CD4-positive, alpha-beta T cell (primary cell): ENCODE results near the gene FOXQ1. TPM values are rescaled to one million over a fixed set of nuclear protein-coding genes. Genes with fewer than 3 reads are reported as not detected.
"Not testable (repeated sequence)": the region's sequence is repeated elsewhere in the genome, so short reads cannot be mapped to it uniquely, and the experiment has no call there.

Source experiments
- ATAC-seq: fragments of 200-7000 bp; cut with Tn5 transposase; one replicate; pipeline ENCODE4 v1.10.0; 2022; ENCODE audit warnings: mild to moderate bottlenecking; ENCODE audit not compliant: poor library complexity
- CTCF ChIA-PET: fragments of 350-600 bp; sonication (Branson Sonifier 250); formaldehyde crosslinking; loops from one replicate; lab custom pipeline; 2021; ENCODE audit warnings: antibody characterized with exemption, inconsistent platforms; lab: Charles Lee
- POLR2A ChIA-PET: fragments of 350-600 bp; sonication (Branson Sonifier 250); formaldehyde crosslinking; loops from one replicate; lab custom pipeline; 2021; ENCODE audit warnings: antibody characterized with exemption, inconsistent platforms; lab: Charles Lee
- DNase-seq, 14 experiments: peaks; one replicate each; pipeline ENCODE4 v3.0.0-alpha.2; 2013 to 2020; ENCODE audit warnings: mixed read lengths in 2 of 14
- H3K27ac ChIP-seq, 2 donors: one replicate each; pipeline versions ENCODE4 v1.5.1 to v1.7.0; 2013; ENCODE audit warnings: low read length in 2 of 2, low read depth in 1 of 2, mild to moderate bottlenecking in 1 of 2
- H3K27me3 ChIP-seq, 2 experiments: 1 replicate in 1 of 2; 2 replicates in 1 of 2; pipeline versions ENCODE4 v1.6.1 to v1.7.0; 2013; ENCODE audit warnings: low read length in 2 of 2, control low read depth in 1 of 2, mild to moderate bottlenecking in 1 of 2, moderate library complexity in 1 of 2; ENCODE audit not compliant: insufficient read depth in 2 of 2, control insufficient read depth in 1 of 2
- H3K36me3 ChIP-seq: one replicate; pipeline ENCODE4 v1.6.1; 2013; ENCODE audit warnings: low read length, control low read depth; ENCODE audit not compliant: insufficient read depth
- H3K4me1 ChIP-seq: one replicate; pipeline ENCODE4 v1.6.1; 2013; ENCODE audit warnings: low read length, control low read depth; ENCODE audit not compliant: insufficient read depth
- H3K4me3 ChIP-seq: one replicate; pipeline ENCODE4 v1.5.1; 2013; ENCODE audit warnings: mild to moderate bottlenecking, low read length, moderate library complexity
- H3K9me3 ChIP-seq, 2 experiments: 1 replicate in 1 of 2; 2 replicates in 1 of 2; pipeline versions ENCODE4 v1.6.1 to v1.7.0; 2013; ENCODE audit warnings: low read length in 2 of 2, mild to moderate bottlenecking in 2 of 2, control low read depth in 1 of 2, moderate library complexity in 1 of 2; ENCODE audit not compliant: control insufficient read depth in 1 of 2, insufficient read depth in 1 of 2
- H3K27ac Mint-ChIP-seq: one replicate; pipeline ENCODE4 v1.8.0; 2020; ENCODE audit warnings: mixed read lengths
- H3K27me3 Mint-ChIP-seq: one replicate; pipeline ENCODE4 v1.8.0; 2021; ENCODE audit warnings: mixed read lengths
- H3K36me3 Mint-ChIP-seq: one replicate; pipeline ENCODE4 v1.8.0; 2021; ENCODE audit warnings: low read depth, mixed read lengths
- H3K4me1 Mint-ChIP-seq: one replicate; pipeline ENCODE4 v1.8.0; 2021; ENCODE audit warnings: low read depth, mixed read lengths
- H3K4me3 Mint-ChIP-seq: one replicate; pipeline ENCODE4 v1.8.0; 2020; ENCODE audit warnings: mild to moderate bottlenecking, mixed read lengths
- H3K9me3 Mint-ChIP-seq: one replicate; pipeline ENCODE4 v1.8.0; 2020; ENCODE audit warnings: mixed read lengths
- CTCF ChIP-seq: fragments of 200-600 bp; IDR thresholded peaks from one replicate; pipeline ENCODE4 v1.8.0; 2022; ENCODE audit warnings: antibody characterized with exemption, mild to moderate bottlenecking
- intact Hi-C, 2 experiments: fragments of 100-400 bp; cut with DNase I in 1 of 2; cut with micrococcal nuclease in 1 of 2; formaldehyde crosslinking; loops; one replicate each; pipeline versions ENCODE4 v1.15.1 to v1.9.0; 2023 to 2025; cut with DNase I, micrococcal nuclease
- total RNA-seq, 174 experiments: library from RNA in 2 of 174; stranded (reverse) in 2 of 174; gene quantifications; one replicate each; pipeline ENCODE4 v1.2.3 and lab custom pipeline; 2021 to 2026

Gene FOXQ1
- total RNA-seq, 2 experiments from 2014 or later, result not detected

GRCh38 chr6:1317302-1317815 lies 5.5 kb downstream of the FOXQ1 start:
- Mint-ChIP-seq H3K4me3 (no peak overlapping the region), H3K4me1 (peaks cover 20% of the 10 kb centered on the region)
- POLR2A ChIA-PET, result no interaction called here

GRCh38 chr6:1318036-1318435 lies 6.1 kb downstream of the FOXQ1 start:
- Mint-ChIP-seq H3K27me3 (peaks cover 49% of the 10 kb centered on the region), H3K4me3 (peak overlapping the region; percentile 50), H3K36me3 (no peaks in the 10 kb centered on the region), H3K27ac (no peak overlapping the region), H3K9me3 (no peaks in the 10 kb centered on the region), H3K4me1 (peaks cover 18% of the 10 kb centered on the region)
- Histone ChIP-seq H3K27me3 (peaks cover 22 to 25% of the 10 kb centered on the region in 2 experiments), H3K4me1 (peaks cover 7% of the 10 kb centered on the region), H3K4me3 (no peak overlapping the region), H3K9me3 (peaks cover 0 to 10% of the 10 kb centered on the region in 2 experiments), H3K36me3 (no peaks in the 10 kb centered on the region), H3K27ac (no peak overlapping the region)
- no peak for TF ChIP-seq CTCF
- intact Hi-C loops, result no loop called here
- CTCF ChIA-PET, result no interaction called here
- POLR2A ChIA-PET, result no interaction called here
- no peak for DNase-seq
- no peak for ATAC-seq

More at GRCh38 chr6:1317302-1317815, 5.5 kb downstream of the FOXQ1 start:
- intact Hi-C loops, result no loop called here
- DNase-seq (no peak), ATAC-seq (no peak)
- Histone ChIP-seq H3K36me3 (no peaks in the 10 kb centered on the region), H3K4me1 (peaks cover 8% of the 10 kb centered on the region), H3K27me3 (peaks cover 23 to 28% of the 10 kb centered on the region in 2 experiments), H3K9me3 (peaks cover 0 to 13% of the 10 kb centered on the region in 2 experiments), H3K27ac (no peak overlapping the region), H3K4me3 (no peak overlapping the region)
- Mint-ChIP-seq H3K27me3 (peaks cover 44% of the 10 kb centered on the region), H3K9me3 (no peaks in the 10 kb centered on the region), H3K36me3 (no peaks in the 10 kb centered on the region), H3K27ac (no peak overlapping the region)
- TF ChIP-seq CTCF, result no peak
- CTCF ChIA-PET, result no interaction called here

GRCh38 chr6:1318584-1318983 lies 6.7 kb downstream of the FOXQ1 start:
- intact Hi-C loops, POLR2A ChIA-PET, CTCF ChIA-PET, DNase-seq, H3K4me1 ChIP-seq, H3K9me3 Mint-ChIP-seq, H3K36me3 Mint-ChIP-seq, ATAC-seq, H3K27ac Mint-ChIP-seq, H3K27ac ChIP-seq, H3K4me3 ChIP-seq, H3K36me3 ChIP-seq: not testable (repeated sequence)
- H3K27me3 ChIP-seq, result peaks cover 22 to 25% of the 10 kb centered on the region in 2 experiments
- H3K9me3 ChIP-seq, result peaks cover 0 to 10% of the 10 kb centered on the region in 2 experiments
- H3K27me3 Mint-ChIP-seq, result peaks cover 55% of the 10 kb centered on the region
- peaks cover 18% of the 10 kb centered on the region for H3K4me1 Mint-ChIP-seq
- H3K4me3 Mint-ChIP-seq, result peak overlapping the region; percentile 50

GRCh38 chr6:1321738-1322137 lies 9.8 kb downstream of the FOXQ1 start:
- peaks cover 0 to 10% of the 10 kb centered on the region in 2 experiments for H3K9me3 ChIP-seq
- ChIA-PET POLR2A (no interaction called here), CTCF (no interaction called here)
- Mint-ChIP-seq H3K4me1 (no peaks in the 10 kb centered on the region), H3K9me3 (no peaks in the 10 kb centered on the region), H3K27ac (no peak overlapping the region), H3K36me3 (no peaks in the 10 kb centered on the region), H3K4me3 (no peak overlapping the region), H3K27me3 (peaks cover 59% of the 10 kb centered on the region)
- ATAC-seq (no peak), DNase-seq (no peak)
- no peak for TF ChIP-seq CTCF
- H3K4me1 ChIP-seq, result no peaks in the 10 kb centered on the region
- peaks cover 14% of the 10 kb centered on the region in 2 experiments for H3K27me3 ChIP-seq
- H3K27ac ChIP-seq, result no peak overlapping the region
- no peak overlapping the region for H3K4me3 ChIP-seq
- intact Hi-C loops, result no loop called here
- no peaks in the 10 kb centered on the region for H3K36me3 ChIP-seq
